ENCODE results near the gene IGF1R.

IGF1R gene

GRCh38 chr15:98888820-98889479 lies 240.6 kb downstream of the IGF1R start:
- no peak for DNase-seq (ENCODE audit: low read depth)

- no peak for DNase-seq (ENCODE audit: low read depth)
Measured at GRCh38 chr15:98889930-98890695, 241.8 kb downstream of the IGF1R start.

- DNase-seq (ENCODE audit: low read depth) = no peak
Measured at GRCh38 chr15:98891301-98891700, 243.0 kb downstream of the IGF1R start.

- no peak for DNase-seq (ENCODE audit: low read depth)
Measured at GRCh38 chr15:98893401-98893800, 245.1 kb downstream of the IGF1R start.

GRCh38 chr15:98894312-98894711 lies 246.0 kb downstream of the IGF1R start:
- no peak for DNase-seq (ENCODE audit: low read depth)

GRCh38 chr15:98896002-98896721 lies 247.8 kb downstream of the IGF1R start:
- no peak for DNase-seq (ENCODE audit: low read depth)

- DNase-seq (ENCODE audit: low read depth) = no peak
Measured at GRCh38 chr15:98896802-98897732, 248.7 kb downstream of the IGF1R start.

GRCh38 chr15:98898122-98898521 lies 249.8 kb downstream of the IGF1R start:
- DNase-seq (ENCODE audit: low read depth) = no peak

- no peak for DNase-seq (ENCODE audit: low read depth)
Measured at GRCh38 chr15:98899272-98900021, 251.1 kb downstream of the IGF1R start.

GRCh38 chr15:98900356-98900755 lies 252.0 kb downstream of the IGF1R start:
- no peak for DNase-seq (ENCODE audit: low read depth)

GRCh38 chr15:98901434-98902072 lies 253.2 kb downstream of the IGF1R start:
- DNase-seq (ENCODE audit: low read depth) = no peak

GRCh38 chr15:98902931-98903330 lies 254.6 kb downstream of the IGF1R start:
- DNase-seq (ENCODE audit: low read depth) = no peak

- no peak for DNase-seq (ENCODE audit: low read depth)
Measured at GRCh38 chr15:98903377-98904018, 255.2 kb downstream of the IGF1R start.

- no peak for DNase-seq (ENCODE audit: low read depth)
Measured at GRCh38 chr15:98904544-98904943, 256.2 kb downstream of the IGF1R start.

GRCh38 chr15:98905963-98906711 lies 257.8 kb downstream of the IGF1R start:
- DNase-seq (ENCODE audit: low read depth) = no peak

GRCh38 chr15:98906712-98907083 lies 258.4 kb downstream of the IGF1R start:
- DNase-seq (ENCODE audit: low read depth) = no peak

GRCh38 chr15:98907927-98908471 lies 259.7 kb downstream of the IGF1R start:
- no peak for DNase-seq (ENCODE audit: low read depth)

- no peak for DNase-seq (ENCODE audit: low read depth)
Measured at GRCh38 chr15:98909968-98910885, 261.9 kb downstream of the IGF1R start.

Data from activated T-helper 1 cell treated with Interleukin-2 at 50 U/mL for 16 hours (primary cell).